Stimulated activated memory B cell treated with anti-CD40 and anti-IgM and Interleukin-4, amounts not matched to agents 10 μg/mL and 1 μg/mL and 100 μg/mL, for 72 hours (primary cell): ENCODE measurements around the gene NF2.
"Not testable (repeated sequence)": the region's sequence is repeated elsewhere in the genome, so short reads cannot be mapped to it uniquely, and the experiment has no call there.

Experiments
- ATAC-seq: fragments of 150-1000 bp; cut with Tn5 transposase; 2 replicates; pipeline ENCODE4 v1.10.0; 2021
- H3K27ac Mint-ChIP-seq: one replicate; pipeline ENCODE4 v1.8.0; 2022; ENCODE audit warnings: mild to moderate bottlenecking, mixed read lengths
- H3K27me3 Mint-ChIP-seq: one replicate; pipeline ENCODE4 v1.8.0; 2022; ENCODE audit warnings: mixed read lengths
- H3K36me3 Mint-ChIP-seq: one replicate; pipeline ENCODE4 v1.8.0; 2022; ENCODE audit warnings: mixed read lengths
- H3K4me1 Mint-ChIP-seq: one replicate; pipeline ENCODE4 v1.8.0; 2022; ENCODE audit warnings: mixed read lengths
- H3K4me3 Mint-ChIP-seq: one replicate; pipeline ENCODE4 v1.8.0; 2022; ENCODE audit warnings: mild to moderate bottlenecking, moderate library complexity, mixed read lengths
- H3K9me3 Mint-ChIP-seq: one replicate; pipeline ENCODE4 v1.8.0; 2022; ENCODE audit warnings: mixed read lengths

NF2 gene

GRCh38 chr22:29581799-29582198 lies 21.6 kb upstream of the NF2 start:
- Mint-ChIP-seq H3K36me3 (no peaks in the 10 kb centered on the region), H3K27me3 (no peaks in the 10 kb centered on the region), H3K4me3 (peak overlapping the region; percentile 94), H3K9me3 (no peaks in the 10 kb centered on the region), H3K27ac (peak overlapping the region; percentile 93), H3K4me1 (peaks cover 26% of the 10 kb centered on the region)
- no peak for ATAC-seq

GRCh38 chr22:29584975-29585374 lies 18.5 kb upstream of the NF2 start:
- no peak overlapping the region for H3K4me3 Mint-ChIP-seq
- no peak overlapping the region for H3K27ac Mint-ChIP-seq
- H3K9me3 Mint-ChIP-seq: no peaks in the 10 kb centered on the region
- no peaks in the 10 kb centered on the region for H3K36me3 Mint-ChIP-seq
- ATAC-seq: no peak
- no peaks in the 10 kb centered on the region for H3K27me3 Mint-ChIP-seq
- H3K4me1 Mint-ChIP-seq: peaks cover 21% of the 10 kb centered on the region

GRCh38 chr22:29586193-29586705 lies 17.2 kb upstream of the NF2 start:
- H3K4me1 Mint-ChIP-seq, H3K36me3 Mint-ChIP-seq, ATAC-seq, H3K4me3 Mint-ChIP-seq, H3K27ac Mint-ChIP-seq, H3K27me3 Mint-ChIP-seq, H3K9me3 Mint-ChIP-seq: not testable (repeated sequence)

GRCh38 chr22:29587938-29588699 lies 15.3 kb upstream of the NF2 start:
- no peak overlapping the region for H3K27ac Mint-ChIP-seq
- no peaks in the 10 kb centered on the region for H3K27me3 Mint-ChIP-seq
- no peak overlapping the region for H3K4me3 Mint-ChIP-seq
- no peaks in the 10 kb centered on the region for H3K9me3 Mint-ChIP-seq
- no peaks in the 10 kb centered on the region for H3K36me3 Mint-ChIP-seq
- ATAC-seq: no peak
- H3K4me1 Mint-ChIP-seq: no peaks in the 10 kb centered on the region

GRCh38 chr22:29593923-29594322 lies 9.5 kb upstream of the NF2 start:
- no peaks in the 10 kb centered on the region for H3K4me1 Mint-ChIP-seq
- ATAC-seq: no peak
- H3K4me3 Mint-ChIP-seq: no peak overlapping the region
- H3K9me3 Mint-ChIP-seq: no peaks in the 10 kb centered on the region
- no peak overlapping the region for H3K27ac Mint-ChIP-seq
- no peaks in the 10 kb centered on the region for H3K27me3 Mint-ChIP-seq
- no peaks in the 10 kb centered on the region for H3K36me3 Mint-ChIP-seq

GRCh38 chr22:29594447-29594846 lies 9.0 kb upstream of the NF2 start:
- H3K4me1 Mint-ChIP-seq, H3K36me3 Mint-ChIP-seq, ATAC-seq, H3K27me3 Mint-ChIP-seq, H3K4me3 Mint-ChIP-seq, H3K9me3 Mint-ChIP-seq, H3K27ac Mint-ChIP-seq: not testable (repeated sequence)

GRCh38 chr22:29596408-29596807 lies 7.0 kb upstream of the NF2 start:
- H3K4me3 Mint-ChIP-seq: no peak overlapping the region
- H3K4me1 Mint-ChIP-seq: no peaks in the 10 kb centered on the region
- H3K36me3 Mint-ChIP-seq: no peaks in the 10 kb centered on the region

GRCh38 chr22:29597871-29598683 lies 5.4 kb upstream of the NF2 start:
- not testable (repeated sequence) for H3K4me3 Mint-ChIP-seq, H3K9me3 Mint-ChIP-seq, H3K27ac Mint-ChIP-seq, H3K4me1 Mint-ChIP-seq, H3K27me3 Mint-ChIP-seq, ATAC-seq, H3K36me3 Mint-ChIP-seq

More at GRCh38 chr22:29596408-29596807, 7.0 kb upstream of the NF2 start:
- Mint-ChIP-seq H3K27me3 (no peaks in the 10 kb centered on the region), H3K27ac (no peak overlapping the region), H3K9me3 (no peaks in the 10 kb centered on the region)
- no peak for ATAC-seq

- peaks cover 4% of the 10 kb centered on the region for H3K4me1 Mint-ChIP-seq
- H3K36me3 Mint-ChIP-seq: no peaks in the 10 kb centered on the region
- H3K27me3 Mint-ChIP-seq: no peaks in the 10 kb centered on the region
- H3K27ac Mint-ChIP-seq: no peak overlapping the region
- ATAC-seq: no peak
- no peaks in the 10 kb centered on the region for H3K9me3 Mint-ChIP-seq
- H3K4me3 Mint-ChIP-seq: no peak overlapping the region
Measured at GRCh38 chr22:29598684-29599020, 4.8 kb upstream of the NF2 start.

- peak overlapping the region; percentile 97 for H3K27ac Mint-ChIP-seq
- peak overlapping the region; percentile 98 for H3K4me3 Mint-ChIP-seq
- no peaks in the 10 kb centered on the region for H3K27me3 Mint-ChIP-seq
- H3K36me3 Mint-ChIP-seq: peaks cover 6% of the 10 kb centered on the region
- ATAC-seq: no peak
- H3K4me1 Mint-ChIP-seq: peaks cover 25% of the 10 kb centered on the region
- no peaks in the 10 kb centered on the region for H3K9me3 Mint-ChIP-seq
Measured at GRCh38 chr22:29604076-29604360, 585 bp downstream of the NF2 start.

- no peaks in the 10 kb centered on the region for H3K9me3 Mint-ChIP-seq
Measured at GRCh38 chr22:29605527-29605850, 2.1 kb downstream of the NF2 start.

GRCh38 chr22:29606320-29606719 lies 2.9 kb downstream of the NF2 start:
- no peak for ATAC-seq
- Mint-ChIP-seq H3K9me3 (no peaks in the 10 kb centered on the region), H3K4me3 (no peak overlapping the region), H3K36me3 (peaks cover 6% of the 10 kb centered on the region), H3K4me1 (peaks cover 25% of the 10 kb centered on the region), H3K27ac (no peak overlapping the region), H3K27me3 (no peaks in the 10 kb centered on the region)

More at GRCh38 chr22:29605527-29605850, 2.1 kb downstream of the NF2 start:
- no peaks in the 10 kb centered on the region for H3K27me3 Mint-ChIP-seq
- ATAC-seq: no peak
- H3K4me3 Mint-ChIP-seq: no peak overlapping the region
- H3K36me3 Mint-ChIP-seq: peaks cover 6% of the 10 kb centered on the region
- peaks cover 25% of the 10 kb centered on the region for H3K4me1 Mint-ChIP-seq
- no peak overlapping the region for H3K27ac Mint-ChIP-seq

- Mint-ChIP-seq H3K4me1 (peaks cover 25% of the 10 kb centered on the region), H3K27ac (no peak overlapping the region), H3K36me3 (peaks cover 6% of the 10 kb centered on the region), H3K4me3 (no peak overlapping the region), H3K27me3 (no peaks in the 10 kb centered on the region), H3K9me3 (no peaks in the 10 kb centered on the region)
- no peak for ATAC-seq
Measured at GRCh38 chr22:29607426-29607825, 4.0 kb downstream of the NF2 start.

- ATAC-seq: no peak
- peaks cover 21% of the 10 kb centered on the region for H3K4me1 Mint-ChIP-seq
- H3K36me3 Mint-ChIP-seq: peaks cover 6% of the 10 kb centered on the region
- no peaks in the 10 kb centered on the region for H3K9me3 Mint-ChIP-seq
- no peak overlapping the region for H3K4me3 Mint-ChIP-seq
- H3K27me3 Mint-ChIP-seq: no peaks in the 10 kb centered on the region
- H3K27ac Mint-ChIP-seq: no peak overlapping the region
Measured at GRCh38 chr22:29609139-29609538, 5.7 kb downstream of the NF2 start.

GRCh38 chr22:29610780-29611179 lies 7.3 kb downstream of the NF2 start:
- H3K9me3 Mint-ChIP-seq: no peaks in the 10 kb centered on the region
- H3K4me3 Mint-ChIP-seq: no peak overlapping the region
- H3K4me1 Mint-ChIP-seq: peaks cover 15% of the 10 kb centered on the region
- H3K27me3 Mint-ChIP-seq: no peaks in the 10 kb centered on the region
- peaks cover 6% of the 10 kb centered on the region for H3K36me3 Mint-ChIP-seq
- H3K27ac Mint-ChIP-seq: no peak overlapping the region
- no peak for ATAC-seq

GRCh38 chr22:29615705-29616327 lies 12.4 kb downstream of the NF2 start:
- Mint-ChIP-seq H3K36me3 (no peaks in the 10 kb centered on the region), H3K9me3 (no peaks in the 10 kb centered on the region), H3K4me1 (peaks cover 31% of the 10 kb centered on the region), H3K4me3 (no peak overlapping the region), H3K27me3 (no peaks in the 10 kb centered on the region), H3K27ac (no peak overlapping the region)
- ATAC-seq: no peak
